Left lobe of liver (tissue), 2 donors: ENCODE data around the gene TUBGCP3. TPM values are rescaled to one million over a fixed set of nuclear protein-coding genes. Genes with fewer than 3 reads are reported as not detected.
A peak's percentile ranks its signal among the peaks of the same experiment; 100 is the strongest.
"Not testable (repeated sequence)": the region's sequence is repeated elsewhere in the genome, so short reads cannot be mapped to it uniquely, and the experiment has no call there.

Experiments used
- ATAC-seq: fragments of 200-7000 bp; cut with Tn5 transposase; one replicate; pipeline ENCODE4 v1.9.1; 2020; ENCODE audit warnings: mild to moderate bottlenecking, moderate library complexity
- DNase-seq: peaks from one replicate; pipeline ENCODE4 v3.0.0-alpha.2; 2020; ENCODE audit warnings: low spot score
- total RNA-seq: library from RNA; stranded (reverse); gene quantifications from one replicate; pipeline ENCODE4 v1.2.1, GENCODE V29; 2021
- donor health status: DM: no; HTN: no; CAD: no; lungs with moderate emphysema.
- donor health status: DM: no; HTN: yes; CAD: no.

TUBGCP3 gene
- total RNA-seq, 1 donor from 2014 or later = 18.8 TPM

- ATAC-seq (no peak), DNase-seq (no peak)
Observed at GRCh38 chr13:112579310-112579843, 8.6 kb downstream of the TUBGCP3 start.

- DNase-seq (no peak), ATAC-seq (no peak)
Observed at GRCh38 chr13:112576768-112577167, 11.2 kb downstream of the TUBGCP3 start.

- DNase-seq (no peak), ATAC-seq (no peak)
Observed at GRCh38 chr13:112576191-112576590, 11.8 kb downstream of the TUBGCP3 start.

GRCh38 chr13:112575675-112576074, 12.3 kb downstream of the TUBGCP3 start:
- ATAC-seq (peak; percentile 36), DNase-seq (no peak)

- DNase-seq = no peak
- ATAC-seq = peak; percentile 17
Observed at GRCh38 chr13:112574834-112575613, 12.9 kb downstream of the TUBGCP3 start.

- DNase-seq (no peak), ATAC-seq (no peak)
Observed at GRCh38 chr13:112574416-112574815, 13.5 kb downstream of the TUBGCP3 start.

- ATAC-seq (no peak), DNase-seq (no peak)
Observed at GRCh38 chr13:112573710-112574109, 14.2 kb downstream of the TUBGCP3 start.

GRCh38 chr13:112572366-112572765, 15.6 kb downstream of the TUBGCP3 start:
- ATAC-seq (peak; percentile 49), DNase-seq (no peak)

- DNase-seq (no peak), ATAC-seq (no peak)
Observed at GRCh38 chr13:112569821-112570220, 18.1 kb downstream of the TUBGCP3 start.

- ATAC-seq (no peak), DNase-seq (no peak)
Observed at GRCh38 chr13:112567161-112567862, 20.6 kb downstream of the TUBGCP3 start.

GRCh38 chr13:112562786-112563383, 25.1 kb downstream of the TUBGCP3 start:
- DNase-seq = peak; percentile 88
- ATAC-seq = peak; percentile 96

- ATAC-seq (peak; percentile 38), DNase-seq (no peak)
Observed at GRCh38 chr13:112562254-112562653, 25.7 kb downstream of the TUBGCP3 start.

GRCh38 chr13:112561478-112561877, 26.5 kb downstream of the TUBGCP3 start:
- ATAC-seq (no peak), DNase-seq (no peak)

GRCh38 chr13:112558696-112559418, 29.1 kb downstream of the TUBGCP3 start:
- DNase-seq = no peak
- ATAC-seq = no peak

GRCh38 chr13:112556600-112556999, 31.4 kb downstream of the TUBGCP3 start:
- DNase-seq (no peak), ATAC-seq (no peak)

- ATAC-seq (no peak), DNase-seq (no peak)
Observed at GRCh38 chr13:112554214-112554850, 33.6 kb downstream of the TUBGCP3 start.

- DNase-seq, ATAC-seq: not testable (repeated sequence)
Observed at GRCh38 chr13:112548975-112549374, 39.0 kb downstream of the TUBGCP3 start.

- DNase-seq = no peak
- no peak for ATAC-seq
Observed at GRCh38 chr13:112545856-112546255, 42.1 kb downstream of the TUBGCP3 start.

- DNase-seq = peak; percentile 60
Observed at GRCh38 chr13:112532837-112533745, 54.9 kb downstream of the TUBGCP3 start.

More at GRCh38 chr13:112532837-112533745, 54.9 kb downstream of the TUBGCP3 start:
- ATAC-seq = peak; percentile 85
